DND-41 (cell line): ENCODE results near the gene MAPK1.

Source experiments
- EZH2 ChIP-seq: IDR thresholded peaks from 3 replicates; pipeline ENCODE4 v1.6.1; 2012; ENCODE audit warnings: borderline replicate concordance, low read depth, mild to moderate bottlenecking, moderate library complexity, low read length, inconsistent platforms; ENCODE audit not compliant: severe bottlenecking
- TF ChIP-seq, protein P1 (sequence below): IDR thresholded peaks from 2 replicates; pipeline ENCODE4 v1.5.1; 2012; ENCODE audit warnings: borderline replicate concordance, low read length, moderate library complexity, mild to moderate bottlenecking; ENCODE audit not compliant: poor library complexity, severe bottlenecking; ENCODE audit errors: extremely low read depth

DNA sequence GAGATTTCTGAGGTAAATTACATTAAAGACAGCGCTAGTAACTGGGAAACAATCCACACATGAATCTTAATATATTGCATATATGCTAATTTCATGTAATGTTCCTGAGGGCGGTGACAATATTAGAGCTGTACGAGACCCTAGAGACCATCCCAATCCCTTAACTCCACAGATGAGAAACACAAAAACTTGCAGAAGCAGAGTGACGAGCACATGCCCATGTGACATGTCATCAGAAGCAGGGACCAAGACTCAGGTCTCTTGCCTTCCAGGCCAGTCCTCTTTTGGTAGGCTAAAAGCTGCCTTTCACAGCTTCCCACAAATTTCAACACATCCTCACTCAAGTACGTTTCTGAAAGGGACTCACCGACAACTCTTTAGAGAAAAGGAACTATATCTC is 11.8 kb downstream of the MAPK1 start:
- TF ChIP-seq, protein P1, sequence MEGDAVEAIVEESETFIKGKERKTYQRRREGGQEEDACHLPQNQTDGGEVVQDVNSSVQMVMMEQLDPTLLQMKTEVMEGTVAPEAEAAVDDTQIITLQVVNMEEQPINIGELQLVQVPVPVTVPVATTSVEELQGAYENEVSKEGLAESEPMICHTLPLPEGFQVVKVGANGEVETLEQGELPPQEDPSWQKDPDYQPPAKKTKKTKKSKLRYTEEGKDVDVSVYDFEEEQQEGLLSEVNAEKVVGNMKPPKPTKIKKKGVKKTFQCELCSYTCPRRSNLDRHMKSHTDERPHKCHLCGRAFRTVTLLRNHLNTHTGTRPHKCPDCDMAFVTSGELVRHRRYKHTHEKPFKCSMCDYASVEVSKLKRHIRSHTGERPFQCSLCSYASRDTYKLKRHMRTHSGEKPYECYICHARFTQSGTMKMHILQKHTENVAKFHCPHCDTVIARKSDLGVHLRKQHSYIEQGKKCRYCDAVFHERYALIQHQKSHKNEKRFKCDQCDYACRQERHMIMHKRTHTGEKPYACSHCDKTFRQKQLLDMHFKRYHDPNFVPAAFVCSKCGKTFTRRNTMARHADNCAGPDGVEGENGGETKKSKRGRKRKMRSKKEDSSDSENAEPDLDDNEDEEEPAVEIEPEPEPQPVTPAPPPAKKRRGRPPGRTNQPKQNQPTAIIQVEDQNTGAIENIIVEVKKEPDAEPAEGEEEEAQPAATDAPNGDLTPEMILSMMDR: no peak
- TF ChIP-seq EZH2: no peak
